G401 (cell line): Measurements from ENCODE around the gene KCNAB1. TPM values are rescaled to one million over a fixed set of nuclear protein-coding genes. Genes with fewer than 3 reads are reported as not detected.
"Not testable (repeated sequence)": the region's sequence is repeated elsewhere in the genome, so short reads cannot be mapped to it uniquely, and the experiment has no call there.

Source experiments
- DNase-seq: peaks from one replicate; pipeline ENCODE4 v3.0.0-alpha.2; 2015; ENCODE audit warnings: low spot score
- in situ Hi-C: cut with HindIII; loops from 2 replicates; pipeline ENCODE4 v1.10.0; 2016; ENCODE audit warnings: low sequenced_read_pairs, mixed read lengths
- total RNA-seq: library from RNA; depleted of rRNA; stranded (reverse); fragments of >200 nt; shearing (Covaris generic); gene quantifications from 2 replicates; pipeline ENCODE4 v1.2.3, GENCODE V29; 2014

Gene KCNAB1
- total RNA-seq, 1 experiment from 2014 or later, result 12.6 TPM

- in situ Hi-C loops, result no loop called here
- no peak for DNase-seq
Measured at GRCh38 chr3:156171281-156172267, 51.2 kb downstream of the KCNAB1 start.

- no peak for DNase-seq
- in situ Hi-C loops, result no loop called here
Measured at GRCh38 chr3:156172536-156172935, 52.2 kb downstream of the KCNAB1 start.

- DNase-seq, result peak; percentile 69
- in situ Hi-C loops, result no loop called here
Measured at GRCh38 chr3:156174229-156174847, 54.0 kb downstream of the KCNAB1 start.

GRCh38 chr3:156175570-156175969 lies 55.2 kb downstream of the KCNAB1 start:
- in situ Hi-C loops, result no loop called here
- no peak for DNase-seq

- in situ Hi-C loops, result no loop called here
- no peak for DNase-seq
Measured at GRCh38 chr3:156176048-156176447, 55.7 kb downstream of the KCNAB1 start.

GRCh38 chr3:156176629-156177210 lies 56.3 kb downstream of the KCNAB1 start:
- in situ Hi-C loops, result no loop called here
- no peak for DNase-seq

- no peak for DNase-seq
- in situ Hi-C loops, result no loop called here
Measured at GRCh38 chr3:156180077-156180476, 59.7 kb downstream of the KCNAB1 start.

GRCh38 chr3:156181509-156181908 lies 61.1 kb downstream of the KCNAB1 start:
- no peak for DNase-seq
- in situ Hi-C loops, result no loop called here

GRCh38 chr3:156183396-156183795 lies 63.0 kb downstream of the KCNAB1 start:
- in situ Hi-C loops, result no loop called here

GRCh38 chr3:156184156-156184555 lies 63.8 kb downstream of the KCNAB1 start:
- peak; percentile 70 for DNase-seq
- in situ Hi-C loops, result no loop called here

More at GRCh38 chr3:156183396-156183795, 63.0 kb downstream of the KCNAB1 start:
- DNase-seq, result peak; percentile 60

- in situ Hi-C loops, result no loop called here
Measured at GRCh38 chr3:156187146-156187769, 66.9 kb downstream of the KCNAB1 start.

GRCh38 chr3:156188757-156189156 lies 68.4 kb downstream of the KCNAB1 start:
- no peak for DNase-seq
- in situ Hi-C loops, result no loop called here

More at GRCh38 chr3:156187146-156187769, 66.9 kb downstream of the KCNAB1 start:
- DNase-seq, result no peak

GRCh38 chr3:156189927-156190326 lies 69.5 kb downstream of the KCNAB1 start:
- in situ Hi-C loops, result no loop called here
- DNase-seq, result no peak

- in situ Hi-C loops, DNase-seq: not testable (repeated sequence)
Measured at GRCh38 chr3:156194945-156195344, 74.6 kb downstream of the KCNAB1 start.

GRCh38 chr3:156197152-156197551 lies 76.8 kb downstream of the KCNAB1 start:
- in situ Hi-C loops, DNase-seq: not testable (repeated sequence)

GRCh38 chr3:156201411-156202405 lies 81.3 kb downstream of the KCNAB1 start:
- no peak for DNase-seq
- in situ Hi-C loops, result no loop called here

GRCh38 chr3:156206157-156206556 lies 85.8 kb downstream of the KCNAB1 start:
- DNase-seq, result no peak
- in situ Hi-C loops, result no loop called here
